HUDEP-2 (cell line): ENCODE data around the gene CAPN7.

Source experiments
- DNase-seq, 76 experiments: peaks; one replicate each; lab custom pipeline; 2025; ENCODE audit not compliant: unreplicated experiment in 76 of 76; lab: John Stamatoyannopoulos, UW

Gene CAPN7

GRCh38 chr3:15294929-15295328 lies 88.9 kb downstream of the CAPN7 start:
- DNase-seq = no peak

- DNase-seq = no peak
Observed at GRCh38 chr3:15295506-15295905, 89.5 kb downstream of the CAPN7 start.

- DNase-seq = no peak
Observed at GRCh38 chr3:15297608-15298350, 91.7 kb downstream of the CAPN7 start.

- no peak for DNase-seq
Observed at GRCh38 chr3:15298504-15298903, 92.5 kb downstream of the CAPN7 start.

GRCh38 chr3:15299036-15299435 lies 93.0 kb downstream of the CAPN7 start:
- no peak for DNase-seq

- peak in 1 of 76 experiments; percentile 4 for DNase-seq
Observed at GRCh38 chr3:15300323-15301078, 94.5 kb downstream of the CAPN7 start.

- no peak for DNase-seq
Observed at GRCh38 chr3:15301761-15302160, 95.7 kb downstream of the CAPN7 start.
